Lower leg skin (tissue), 4 donors: ENCODE results near the gene L3MBTL1. TPM values are rescaled to one million over a fixed set of nuclear protein-coding genes. Genes with fewer than 3 reads are reported as not detected.

Source experiments
- DNase-seq, 2 donors: peaks; one replicate each; pipeline ENCODE4 v3.0.0-alpha.2; 2019; ENCODE audit warnings: low spot score in 2 of 2
- H3K4me3 ChIP-seq: fragments of 200-600 bp; sonication (generic); 2 replicates; pipeline ENCODE4 v1.5.1; 2017; ENCODE audit warnings: mild to moderate bottlenecking, low read depth; ENCODE audit not compliant: poor library complexity, severe bottlenecking
- POLR2A ChIP-seq, 2 donors: fragments of 450-650 bp; IDR thresholded peaks; one replicate each; pipeline ENCODE4 v1.6.1; 2016 to 2017; ENCODE audit warnings: antibody characterized with exemption in 2 of 2, mild to moderate bottlenecking in 1 of 2, moderate library complexity in 1 of 2
- WGBS, 2 donors: methylation state at CpG; one replicate each; pipeline ENCODE4 v1.1.5; 2018; 5-methylcytosine and 5-hydroxymethylcytosine counted together
- intact Hi-C: fragments of 100-400 bp; cut with DNase I; formaldehyde crosslinking; loops from one replicate; pipeline ENCODE4 v1.15.0; 2023; ENCODE audit warnings: low total_unique reads
- total RNA-seq, 4 donors: library from RNA; depleted of rRNA; stranded (reverse); fragments of >200 nt; gene quantifications; one replicate each; pipeline ENCODE4 v1.1.0, GENCODE V29; 2016
- TF ChIP-seq, protein P1 (sequence below), 3 donors: fragments of 450-650 bp; IDR thresholded peaks; one replicate each; pipeline ENCODE4 v1.5.1; 2016; ENCODE audit warnings: antibody characterized with exemption in 3 of 3, mild to moderate bottlenecking in 3 of 3, moderate library complexity in 2 of 3

L3MBTL1 gene
- total RNA-seq, 4 donors from 2014 or later: 5.2 to 23.2 (median 9.7) TPM

- no peak overlapping the region for H3K4me3 ChIP-seq
- TF ChIP-seq POLR2A (IDR thresholded peaks at IDR 0.05): no peak
- TF ChIP-seq, protein P1, sequence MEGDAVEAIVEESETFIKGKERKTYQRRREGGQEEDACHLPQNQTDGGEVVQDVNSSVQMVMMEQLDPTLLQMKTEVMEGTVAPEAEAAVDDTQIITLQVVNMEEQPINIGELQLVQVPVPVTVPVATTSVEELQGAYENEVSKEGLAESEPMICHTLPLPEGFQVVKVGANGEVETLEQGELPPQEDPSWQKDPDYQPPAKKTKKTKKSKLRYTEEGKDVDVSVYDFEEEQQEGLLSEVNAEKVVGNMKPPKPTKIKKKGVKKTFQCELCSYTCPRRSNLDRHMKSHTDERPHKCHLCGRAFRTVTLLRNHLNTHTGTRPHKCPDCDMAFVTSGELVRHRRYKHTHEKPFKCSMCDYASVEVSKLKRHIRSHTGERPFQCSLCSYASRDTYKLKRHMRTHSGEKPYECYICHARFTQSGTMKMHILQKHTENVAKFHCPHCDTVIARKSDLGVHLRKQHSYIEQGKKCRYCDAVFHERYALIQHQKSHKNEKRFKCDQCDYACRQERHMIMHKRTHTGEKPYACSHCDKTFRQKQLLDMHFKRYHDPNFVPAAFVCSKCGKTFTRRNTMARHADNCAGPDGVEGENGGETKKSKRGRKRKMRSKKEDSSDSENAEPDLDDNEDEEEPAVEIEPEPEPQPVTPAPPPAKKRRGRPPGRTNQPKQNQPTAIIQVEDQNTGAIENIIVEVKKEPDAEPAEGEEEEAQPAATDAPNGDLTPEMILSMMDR (IDR thresholded peaks at IDR 0.05): no peak
- intact Hi-C loops: no loop called here
- WGBS, 2 donors: 96 to 97% methylated on average over 1 of the region's 1 CpG
- DNase-seq: no peak
Observed at GRCh38 chr20:43516251-43516824, 8.8 kb downstream of the L3MBTL1 start.

- TF ChIP-seq, protein P1 (IDR thresholded peaks at IDR 0.05): no peak
- no peak for TF ChIP-seq POLR2A (IDR thresholded peaks at IDR 0.05)
- 97% methylated on average over 1 of the region's 1 CpG for WGBS, 2 donors
Observed at GRCh38 chr20:43520074-43520630, 12.7 kb downstream of the L3MBTL1 start.

GRCh38 chr20:43525021-43525420, 17.5 kb downstream of the L3MBTL1 start:
- no peak for DNase-seq
- intact Hi-C loops: no loop called here
- no peak overlapping the region for H3K4me3 ChIP-seq
- 56 to 68% methylated on average over 5 of the region's 5 CpGs for WGBS, 2 donors
- TF ChIP-seq, protein P1 (IDR thresholded peaks at IDR 0.05): no peak
- no peak for TF ChIP-seq POLR2A (IDR thresholded peaks at IDR 0.05)

More at GRCh38 chr20:43520074-43520630, 12.7 kb downstream of the L3MBTL1 start:
- intact Hi-C loops: no loop called here
- H3K4me3 ChIP-seq: no peak overlapping the region
- DNase-seq: no peak

GRCh38 chr20:43528258-43528875, 20.9 kb downstream of the L3MBTL1 start:
- intact Hi-C loops: no loop called here
- TF ChIP-seq, protein P1 (IDR thresholded peaks at IDR 0.05): no peak
- no peak for TF ChIP-seq POLR2A (IDR thresholded peaks at IDR 0.05)
- DNase-seq: peak in 1 of 2 donors; percentile 76
- H3K4me3 ChIP-seq: no peak overlapping the region
- 86 to 92% methylated on average over 8 of the region's 8 CpGs for WGBS, 2 donors

GRCh38 chr20:43529051-43529450, 21.6 kb downstream of the L3MBTL1 start:
- peak in 1 of 2 donors; percentile 46 for DNase-seq
- TF ChIP-seq POLR2A (IDR thresholded peaks at IDR 0.05): no peak
- TF ChIP-seq, protein P1 (IDR thresholded peaks at IDR 0.05): no peak
- intact Hi-C loops: no loop called here
- no peak overlapping the region for H3K4me3 ChIP-seq
- 81 to 95% methylated on average over 5 of the region's 5 CpGs for WGBS, 2 donors
